HepG2 (cell line): ENCODE data around the gene TELO2. TPM values are rescaled to one million over a fixed set of nuclear protein-coding genes. Genes with fewer than 3 reads are reported as not detected.

ENCODE experiments used
- ATAC-seq: fragments of 200-7000 bp; cut with Tn5 transposase; 3 replicates; pipeline ENCODE4 v1.9.1; 2020; ENCODE audit warnings: mild to moderate bottlenecking, moderate library complexity
- BruUV-seq: library from RNA; stranded (reverse); fragments of 400-500 nt; replicated peaks from 2 replicates; lab custom pipeline; 2021; lab: Mats Ljungman, UMichigan
- CTCF ChIA-PET: fragments of 300-600 bp; formaldehyde crosslinking; extraction: SDS; loops from one replicate; lab custom pipeline; 2021; ENCODE audit warnings: low total read pairs, inconsistent platforms, low intra/inter-chr PET ratio; lab: Yijun Ruan, JAX
- POLR2A ChIA-PET: fragments of 350-600 bp; sonication (Branson Sonifier 250); formaldehyde crosslinking; loops from one replicate; lab custom pipeline; 2020; ENCODE audit warnings: antibody characterized with exemption, inconsistent platforms; lab: Yijun Ruan, JAX
- DNase-seq: peaks from one replicate; pipeline ENCODE4 v3.0.0-alpha.2; 2015; ENCODE audit warnings: low spot score
- FAIRE-seq: peaks from 3 replicates; lab custom pipeline; 2011; peaks lifted over from hg19 to GRCh38; lab: Jason Lieb, UNC
- H2AFZ ChIP-seq: one replicate; pipeline ENCODE4 v1.6.1; 2011; ENCODE audit warnings: low read length, inconsistent platforms
- H3K27ac ChIP-seq: fragments of 300-600 bp; 3 replicates; pipeline ENCODE4 v1.8.0; 2011; ENCODE audit warnings: mixed run types, mild to moderate bottlenecking, mixed read lengths, low read length, inconsistent platforms; ENCODE audit not compliant: insufficient read depth; ENCODE audit errors: extremely low read length
- H3K27me3 ChIP-seq, 2 experiments: fragments of 200-600 bp in 1 of 2; 2 replicates in 1 of 2; 3 replicates in 1 of 2; pipeline versions ENCODE4 v1.6.0 to v1.8.0; 2011; ENCODE audit warnings: low read length in 2 of 2, mild to moderate bottlenecking in 2 of 2, moderate library complexity in 2 of 2, inconsistent platforms in 1 of 2; ENCODE audit not compliant: insufficient read depth in 2 of 2, control insufficient read depth in 1 of 2
- H3K36me3 ChIP-seq, 2 experiments: fragments of 200-600 bp in 1 of 2; replicated peaks in 1 of 2; 2 replicates in 1 of 2; 3 replicates in 1 of 2; pipeline versions ENCODE4 v1.5.1 to v1.8.0; 2011; ENCODE audit warnings: low read length in 2 of 2, inconsistent platforms in 1 of 2; ENCODE audit not compliant: insufficient read depth in 2 of 2, control insufficient read depth in 1 of 2
- H3K4me1 ChIP-seq: 2 replicates; pipeline ENCODE4 v1.5.1; 2012; ENCODE audit warnings: low read length, inconsistent platforms; ENCODE audit not compliant: insufficient read depth
- H3K4me2 ChIP-seq: 2 replicates; pipeline ENCODE4 v1.6.0; 2011; ENCODE audit warnings: low read depth, low read length, inconsistent platforms
- H3K4me3 ChIP-seq, 3 experiments: fragments of 200-600 bp in 1 of 3; sonication (generic), shearing (Covaris generic) in 1 of 3; replicated peaks in 1 of 3; 2 replicates each; pipeline ENCODE4 v1.5.1; 2011 to 2016; ENCODE audit warnings: low read length in 3 of 3, inconsistent platforms in 2 of 3, low read depth in 2 of 3, mild to moderate bottlenecking in 2 of 3, control low read depth in 1 of 3, mixed read lengths in 1 of 3; ENCODE audit not compliant: insufficient read depth in 1 of 3
- H3K79me2 ChIP-seq: one replicate; pipeline ENCODE4 v1.6.1; 2011; ENCODE audit warnings: low read length, inconsistent platforms; ENCODE audit not compliant: insufficient read depth
- H3K9ac ChIP-seq: 2 replicates; pipeline ENCODE4 v1.6.0; 2011; ENCODE audit warnings: mild to moderate bottlenecking, low read depth, low read length, inconsistent platforms; ENCODE audit not compliant: insufficient read depth
- H3K9me3 ChIP-seq: 2 replicates; pipeline ENCODE4 v1.5.1; 2012; ENCODE audit warnings: mild to moderate bottlenecking, low read length
- H4K20me1 ChIP-seq: 2 replicates; pipeline ENCODE4 v1.6.0; 2011; ENCODE audit warnings: inconsistent platforms, mild to moderate bottlenecking, low read length, moderate library complexity; ENCODE audit not compliant: insufficient read depth
- AKNA ChIP-seq: sonication (generic); formaldehyde crosslinking; IDR thresholded peaks from 2 replicates; pipeline ENCODE4 v1.4.0; 2020; ENCODE audit warnings: missing genetic modification reagents, borderline replicate concordance
- HMG20A ChIP-seq: IDR thresholded peaks from 2 replicates; pipeline ENCODE4 v1.6.1; 2016; ENCODE audit warnings: borderline replicate concordance
- KLF16 ChIP-seq, 2 experiments: sonication (generic) in 1 of 2; formaldehyde crosslinking in 1 of 2; IDR thresholded peaks; 2 replicates each; pipeline versions ENCODE4 v1.6.1 to v1.8.0; 2016 to 2023; ENCODE audit warnings: missing genetic modification reagents in 2 of 2, missing compliant biosample characterization in 1 of 2
- LCORL ChIP-seq, 2 experiments: fragments of 450-650 bp in 1 of 2; sonication (generic) in 1 of 2; formaldehyde crosslinking in 1 of 2; IDR thresholded peaks; 2 replicates each; pipeline versions ENCODE4 v1.5.0 to v1.6.1; 2017 to 2020; ENCODE audit warnings: antibody characterized with exemption in 1 of 2, missing genetic modification reagents in 1 of 2
- MTA1 ChIP-seq: sonication (generic); formaldehyde crosslinking; IDR thresholded peaks from 2 replicates; pipeline ENCODE4 v1.4.0; 2020; ENCODE audit warnings: missing genetic modification reagents, mild to moderate bottlenecking, borderline replicate concordance
- SIX1 ChIP-seq: sonication (generic); formaldehyde crosslinking; IDR thresholded peaks from 2 replicates; pipeline ENCODE4 v1.4.0; 2020; ENCODE audit warnings: missing genetic modification reagents, borderline replicate concordance
- SRF ChIP-seq: IDR thresholded peaks from 2 replicates; pipeline ENCODE4 v1.6.1; 2011; ENCODE audit warnings: mild to moderate bottlenecking, low read depth, low read length, moderate library complexity
- ZHX2 ChIP-seq, 2 experiments: sonication (generic) in 1 of 2; formaldehyde crosslinking in 1 of 2; IDR thresholded peaks; 2 replicates each; pipeline versions ENCODE4 v1.6.1 to v1.9.0; 2014 to 2022; ENCODE audit warnings: antibody characterized with exemption in 1 of 2, borderline replicate concordance in 1 of 2, inconsistent platforms in 1 of 2, low read depth in 1 of 2, missing genetic modification reagents in 1 of 2
- ZNF224 ChIP-seq: sonication (generic); formaldehyde crosslinking; IDR thresholded peaks from 2 replicates; pipeline ENCODE4 v1.5.0; 2020; ENCODE audit warnings: mild to moderate bottlenecking, missing genetic modification reagents
- ZNF547 ChIP-seq: sonication (generic); formaldehyde crosslinking; IDR thresholded peaks from 2 replicates; pipeline ENCODE4 v1.5.1; 2020; ENCODE audit warnings: mild to moderate bottlenecking, missing genetic modification reagents
- WGBS: methylation state at CpG from one replicate; pipeline ENCODE4 v1.1.6; 2017; ENCODE audit warnings: low lambda C conversion rate; 5-methylcytosine and 5-hydroxymethylcytosine counted together
- in situ Hi-C: cut with HindIII; loops from 2 replicates; pipeline ENCODE4 v1.10.0; 2017; ENCODE audit warnings: low pct_unique_long_range_greater_than_20kb; ENCODE audit not compliant: extremely low pct_ligation_motif_present
- intact Hi-C: fragments of 100-400 bp; cut with micrococcal nuclease; formaldehyde crosslinking; loops from one replicate; pipeline ENCODE4 v1.10.0; 2022; ENCODE audit not compliant: unreplicated experiment
- polyA plus RNA-seq, 8 experiments: library from polyadenylated mRNA; depleted of rRNA in 3 of 8; stranded (reverse) in 7 of 8; unstranded in 1 of 8; fragments of >200 nt; fragmentation: Illumina TruSeq in 4 of 8; extraction: Trizol in 4 of 8; gene quantifications; 2 replicates each; pipeline versions ENCODE4 v1.2.1 to v1.2.3, GENCODE V29; 2011 to 2016; ENCODE audit warnings: low read depth in 4 of 8, missing spikeins in 1 of 8, mixed read lengths in 1 of 8; ENCODE audit not compliant: insufficient read depth in 1 of 8
- total RNA-seq, 5 experiments: library from RNA; depleted of rRNA; stranded (reverse); fragments of >200 nt; fragmentation: Illumina TruSeq; extraction: Trizol; gene quantifications; 2 replicates each; pipeline ENCODE4 v1.2.3, GENCODE V29; 2016; ENCODE audit warnings: low read depth in 1 of 5

The TELO2 gene
- total and polyA plus RNA-seq, 2 of the 13 experiments (the other 11 are each of a cell fraction or from before 2014, with no cell fraction given), result 10.1 to 17.9 TPM

GRCh38 chr16:1531638-1531910, 38.4 kb downstream of the TELO2 start:
- ATAC-seq (no peak), DNase-seq (no peak), FAIRE-seq (no peak)
- H3K4me1 ChIP-seq, result peaks cover 12% of the 10 kb centered on the region
- no peaks in the 10 kb centered on the region for H3K79me2 ChIP-seq
- TF ChIP-seq MTA1 (CRISPR knock-in tag) (no peak), AKNA (CRISPR knock-in tag) (no peak), ZNF547 (no peak), SIX1 (CRISPR knock-in tag) (no peak), HMG20A (CRISPR knock-in tag) (no peak), LCORL (IDR thresholded peaks at IDR 0.05) (no peak), LCORL (CRISPR knock-in tag; IDR thresholded peaks at IDR 0.05) (no peak), ZHX2 (IDR thresholded peaks at IDR 0.05; ENCODE audit: low read depth) (no peak), ZHX2 (CRISPR knock-in tag; IDR thresholded peaks at IDR 0.05; ENCODE audit: borderline replicate concordance) (no peak), SRF (no peak), KLF16 (CRISPR knock-in tag; IDR thresholded peaks at IDR 0.05) (no peak), ZNF224 (CRISPR knock-in tag) (no peak)
- in situ Hi-C loops (no loop called here), intact Hi-C loops (no loop called here)
- H3K9me3 ChIP-seq, result no peaks in the 10 kb centered on the region
- POLR2A ChIA-PET, result no interaction called here
- H3K4me3 ChIP-seq, result no peak overlapping the region
- no TSS peak for BruUV-seq
- H3K27ac ChIP-seq, result no peak overlapping the region
- no peaks in the 10 kb centered on the region for H4K20me1 ChIP-seq
- H3K9ac ChIP-seq, result no peak overlapping the region
- no peak overlapping the region for H3K4me2 ChIP-seq
- WGBS, result 97% methylated on average over 10 of the region's 14 CpGs
- H3K27me3 ChIP-seq, result no peaks in the 10 kb centered on the region
- no peak overlapping the region for H2AFZ ChIP-seq
- H3K36me3 ChIP-seq, result no peaks in the 10 kb centered on the region
- CTCF ChIA-PET, result no interaction called here
